ENCODE measurements around the gene ASB13.

GRCh38 chr10:5647507-5648240 lies 18.7 kb downstream of the ASB13 start:
- TF ChIP-seq EZH2 (optimal IDR thresholded peaks at IDR 0.05; ENCODE audit: low read depth, low read length): no peak
- TF ChIP-seq, protein P1, sequence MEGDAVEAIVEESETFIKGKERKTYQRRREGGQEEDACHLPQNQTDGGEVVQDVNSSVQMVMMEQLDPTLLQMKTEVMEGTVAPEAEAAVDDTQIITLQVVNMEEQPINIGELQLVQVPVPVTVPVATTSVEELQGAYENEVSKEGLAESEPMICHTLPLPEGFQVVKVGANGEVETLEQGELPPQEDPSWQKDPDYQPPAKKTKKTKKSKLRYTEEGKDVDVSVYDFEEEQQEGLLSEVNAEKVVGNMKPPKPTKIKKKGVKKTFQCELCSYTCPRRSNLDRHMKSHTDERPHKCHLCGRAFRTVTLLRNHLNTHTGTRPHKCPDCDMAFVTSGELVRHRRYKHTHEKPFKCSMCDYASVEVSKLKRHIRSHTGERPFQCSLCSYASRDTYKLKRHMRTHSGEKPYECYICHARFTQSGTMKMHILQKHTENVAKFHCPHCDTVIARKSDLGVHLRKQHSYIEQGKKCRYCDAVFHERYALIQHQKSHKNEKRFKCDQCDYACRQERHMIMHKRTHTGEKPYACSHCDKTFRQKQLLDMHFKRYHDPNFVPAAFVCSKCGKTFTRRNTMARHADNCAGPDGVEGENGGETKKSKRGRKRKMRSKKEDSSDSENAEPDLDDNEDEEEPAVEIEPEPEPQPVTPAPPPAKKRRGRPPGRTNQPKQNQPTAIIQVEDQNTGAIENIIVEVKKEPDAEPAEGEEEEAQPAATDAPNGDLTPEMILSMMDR (IDR thresholded peaks at IDR 0.05; ENCODE audit: low read length): no peak
